ENCODE results near the gene WIPI1. TPM values are rescaled to one million over a fixed set of nuclear protein-coding genes. Genes with fewer than 3 reads are reported as not detected.

The WIPI1 gene
- total and polyA plus RNA-seq, 3 donors from 2014 or later, result 25.4 to 38.3 (median 26.8) TPM

DNA sequence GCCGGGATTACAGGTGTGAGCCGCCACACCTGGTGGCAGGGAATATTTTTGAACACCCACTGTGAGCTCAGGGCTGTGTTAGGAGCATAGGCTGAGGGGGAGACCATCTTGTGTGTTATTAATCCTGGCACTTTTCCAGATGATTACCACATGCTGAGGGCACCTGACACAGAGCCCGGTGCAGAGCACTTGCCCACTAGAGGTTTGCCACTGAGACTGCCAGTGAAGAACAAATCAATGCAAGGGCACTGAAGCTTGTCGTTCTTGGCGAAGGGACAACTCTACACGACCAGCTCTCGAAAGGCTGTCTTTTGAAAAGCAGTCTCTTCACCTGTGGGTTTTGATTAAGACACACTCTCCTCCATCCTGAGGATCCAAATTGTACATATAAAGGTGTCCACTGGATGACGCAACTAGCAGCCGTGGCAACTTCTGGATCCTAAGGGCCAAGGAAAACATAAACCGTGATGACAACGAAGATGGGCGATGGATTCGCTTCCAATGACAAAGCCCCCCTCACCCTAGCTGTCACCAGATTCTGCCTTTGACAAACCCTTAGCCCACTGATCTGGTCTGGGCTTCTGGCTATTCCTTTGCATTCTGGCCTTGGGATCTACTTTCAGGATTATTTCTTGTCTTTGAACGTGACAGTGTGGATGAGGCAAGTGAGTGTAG is 28.7 kb downstream of the WIPI1 start:
- Histone ChIP-seq H3K4me1 (no peaks in the 10 kb centered on the region), H3K9me3 (no peaks in the 10 kb centered on the region), H3K27me3 (no peaks in the 10 kb centered on the region), H3K4me3 (no peak overlapping the region), H3K27ac (no peak overlapping the region), H3K36me3 (ENCODE audit: low read depth, missing control alignments) (no peaks in the 10 kb centered on the region)
- no peak for TF ChIP-seq POLR2A (IDR thresholded peaks at IDR 0.05)
- TF ChIP-seq, protein P1, sequence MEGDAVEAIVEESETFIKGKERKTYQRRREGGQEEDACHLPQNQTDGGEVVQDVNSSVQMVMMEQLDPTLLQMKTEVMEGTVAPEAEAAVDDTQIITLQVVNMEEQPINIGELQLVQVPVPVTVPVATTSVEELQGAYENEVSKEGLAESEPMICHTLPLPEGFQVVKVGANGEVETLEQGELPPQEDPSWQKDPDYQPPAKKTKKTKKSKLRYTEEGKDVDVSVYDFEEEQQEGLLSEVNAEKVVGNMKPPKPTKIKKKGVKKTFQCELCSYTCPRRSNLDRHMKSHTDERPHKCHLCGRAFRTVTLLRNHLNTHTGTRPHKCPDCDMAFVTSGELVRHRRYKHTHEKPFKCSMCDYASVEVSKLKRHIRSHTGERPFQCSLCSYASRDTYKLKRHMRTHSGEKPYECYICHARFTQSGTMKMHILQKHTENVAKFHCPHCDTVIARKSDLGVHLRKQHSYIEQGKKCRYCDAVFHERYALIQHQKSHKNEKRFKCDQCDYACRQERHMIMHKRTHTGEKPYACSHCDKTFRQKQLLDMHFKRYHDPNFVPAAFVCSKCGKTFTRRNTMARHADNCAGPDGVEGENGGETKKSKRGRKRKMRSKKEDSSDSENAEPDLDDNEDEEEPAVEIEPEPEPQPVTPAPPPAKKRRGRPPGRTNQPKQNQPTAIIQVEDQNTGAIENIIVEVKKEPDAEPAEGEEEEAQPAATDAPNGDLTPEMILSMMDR (IDR thresholded peaks at IDR 0.05), result no peak
- 93 to 96% methylated on average over 14 of the region's 14 CpGs for WGBS, 2 donors
- intact Hi-C loops (cut with DNase I; ENCODE audit: low total_unique reads), result no loop called here
- DNase-seq, result no peak

DNA sequence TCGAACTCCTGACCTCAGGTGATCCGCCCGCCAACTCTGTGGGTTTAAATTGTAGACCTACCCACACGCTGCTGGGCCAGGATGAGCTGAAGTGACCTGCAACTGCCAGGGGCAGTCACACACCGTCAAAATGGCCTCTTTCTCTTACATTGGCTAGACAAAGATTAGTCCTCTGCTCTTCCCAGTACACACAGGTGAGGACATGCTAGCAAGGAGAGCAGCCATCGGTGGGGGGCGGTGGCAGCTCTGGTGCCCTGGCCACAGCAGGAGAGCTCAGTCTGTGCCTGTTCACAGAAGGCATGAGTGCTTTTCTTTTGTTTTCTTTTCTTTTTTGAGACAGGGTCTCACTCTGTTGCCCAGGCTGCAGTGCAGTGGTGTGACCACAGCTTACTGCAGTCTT is 29.7 kb downstream of the WIPI1 start:
- H3K36me3 ChIP-seq (ENCODE audit: low read depth, missing control alignments), result no peaks in the 10 kb centered on the region
- TF ChIP-seq POLR2A (IDR thresholded peaks at IDR 0.05), result no peak
- TF ChIP-seq, protein P1 (IDR thresholded peaks at IDR 0.05), result no peak
- no peaks in the 10 kb centered on the region for H3K27me3 ChIP-seq
- no peak overlapping the region for H3K27ac ChIP-seq
- DNase-seq, result no peak
- 93 to 96% methylated on average over 7 of the region's 7 CpGs for WGBS, 2 donors
- no peaks in the 10 kb centered on the region for H3K9me3 ChIP-seq
- H3K4me3 ChIP-seq, result no peak overlapping the region
- no peaks in the 10 kb centered on the region for H3K4me1 ChIP-seq
- intact Hi-C loops (cut with DNase I; ENCODE audit: low total_unique reads), result no loop called here

DNA sequence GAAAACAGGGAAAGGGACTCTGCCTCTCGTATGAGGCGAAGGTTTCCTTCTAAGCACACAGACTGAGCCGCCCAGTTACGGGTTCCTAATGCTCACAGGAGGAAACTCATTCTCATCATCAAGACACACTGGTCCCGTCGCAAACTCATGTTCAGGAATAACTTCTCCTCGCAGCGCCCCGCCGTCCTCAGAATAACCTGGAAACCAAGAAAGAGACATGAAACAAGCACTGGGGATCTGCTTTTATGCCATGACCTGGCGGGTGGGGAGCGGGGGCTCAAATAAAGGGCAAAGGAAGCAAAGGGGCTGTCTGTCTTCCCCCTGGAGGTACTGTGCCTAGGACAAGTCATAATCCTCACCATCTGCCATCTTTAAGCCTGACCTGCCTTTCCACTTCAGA is 31.3 kb downstream of the WIPI1 start:
- DNase-seq, result no peak
- Histone ChIP-seq H3K4me1 (no peaks in the 10 kb centered on the region), H3K36me3 (ENCODE audit: low read depth, missing control alignments) (no peaks in the 10 kb centered on the region), H3K4me3 (no peak overlapping the region), H3K27ac (no peak overlapping the region), H3K27me3 (no peaks in the 10 kb centered on the region), H3K9me3 (no peaks in the 10 kb centered on the region)
- TF ChIP-seq, protein P1 (IDR thresholded peaks at IDR 0.05), result no peak
- TF ChIP-seq POLR2A (IDR thresholded peaks at IDR 0.05), result no peak
- intact Hi-C loops (cut with DNase I; ENCODE audit: low total_unique reads), result no loop called here
- 93 to 95% methylated on average over 12 of the region's 12 CpGs for WGBS, 2 donors

DNA sequence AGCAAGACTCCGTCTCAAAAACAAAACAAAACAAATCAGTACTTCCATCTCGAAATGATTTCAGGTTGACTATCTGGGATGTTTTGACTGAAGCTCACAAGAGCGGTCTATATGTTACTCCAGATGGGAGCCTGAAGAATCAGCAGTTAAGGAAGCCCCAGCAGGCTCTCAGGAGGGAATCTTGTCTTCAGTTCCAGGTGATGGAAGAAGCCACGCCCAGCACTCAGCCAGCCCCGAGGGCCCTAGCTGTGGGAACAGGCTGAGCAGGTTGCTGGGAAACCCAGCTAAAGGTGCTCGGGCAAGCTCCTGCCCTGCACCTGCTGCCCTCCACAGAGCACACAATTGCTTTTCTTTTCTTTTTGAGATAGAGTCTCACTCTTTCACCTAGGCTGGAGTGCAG is 32.4 kb downstream of the WIPI1 start:
- no peak for DNase-seq
- H3K9me3 ChIP-seq, result no peaks in the 10 kb centered on the region
- intact Hi-C loops (cut with DNase I; ENCODE audit: low total_unique reads), result no loop called here
- H3K4me3 ChIP-seq, result no peak overlapping the region
- no peaks in the 10 kb centered on the region for H3K27me3 ChIP-seq
- no peaks in the 10 kb centered on the region for H3K4me1 ChIP-seq
- H3K36me3 ChIP-seq (ENCODE audit: low read depth, missing control alignments), result no peaks in the 10 kb centered on the region
- WGBS, 2 donors, result 88 to 90% methylated on average over 6 of the region's 6 CpGs
- TF ChIP-seq POLR2A (IDR thresholded peaks at IDR 0.05), result no peak
- TF ChIP-seq, protein P1 (IDR thresholded peaks at IDR 0.05), result no peak
- H3K27ac ChIP-seq, result no peak overlapping the region

DNA sequence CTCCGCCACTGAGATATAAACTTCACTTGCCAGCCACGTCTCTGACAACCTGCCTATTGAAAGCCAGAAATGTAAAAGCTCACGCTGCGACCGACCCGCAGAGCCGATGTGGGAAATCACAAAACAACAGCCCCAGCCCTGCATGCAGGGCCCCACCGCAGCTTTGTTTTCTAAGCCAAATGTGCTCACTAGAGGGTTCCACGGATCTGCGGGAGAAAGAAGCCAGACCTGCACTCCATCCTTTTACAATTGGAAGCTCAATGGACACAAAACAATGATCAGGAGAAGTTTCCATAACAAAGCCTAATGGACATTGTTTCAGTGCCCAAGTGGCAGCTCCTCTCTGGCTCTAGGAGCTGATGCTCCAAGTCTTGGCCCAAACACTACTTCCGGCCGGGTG is 33.1 kb downstream of the WIPI1 start:
- no peaks in the 10 kb centered on the region for H3K36me3 ChIP-seq (ENCODE audit: low read depth, missing control alignments)
- 90 to 92% methylated on average over 12 of the region's 12 CpGs for WGBS, 2 donors
- intact Hi-C loops (cut with DNase I; ENCODE audit: low total_unique reads), result no loop called here

More for the DNA sequence above, 33.1 kb downstream of the WIPI1 start:
- TF ChIP-seq, protein P1 (IDR thresholded peaks at IDR 0.05), result no peak
- H3K27me3 ChIP-seq, result no peaks in the 10 kb centered on the region
- no peaks in the 10 kb centered on the region for H3K4me1 ChIP-seq
- no peak overlapping the region for H3K4me3 ChIP-seq
- no peak overlapping the region for H3K27ac ChIP-seq
- DNase-seq, result no peak
- H3K9me3 ChIP-seq, result no peaks in the 10 kb centered on the region

Measured in testis (tissue), 3 donors.